Measurements from ENCODE around the gene VAV3. TPM values are rescaled to one million over a fixed set of nuclear protein-coding genes. Genes with fewer than 3 reads are reported as not detected.

The VAV3 gene
- total RNA-seq, 5 donors from 2014 or later (not counting 1 experiment from before 2014, with no cell fraction given): 3.7 to 13.4 (median 4.6) TPM

- Histone ChIP-seq H3K4me3 (ENCODE audit: control insufficient read depth in 1 of 2, extremely low read depth in 1 of 2, low read length in 1 of 2) (no peak overlapping the region), H3K36me3 (ENCODE audit: control insufficient read depth in 2 of 2, extremely low read depth in 1 of 2, insufficient read depth in 1 of 2, low read length in 1 of 2) (no peaks in the 10 kb centered on the region), H3K27ac (ENCODE audit: low read length) (no peak overlapping the region), H3K9me3 (no peaks in the 10 kb centered on the region), H3K27me3 (replicated peaks in 1 of 2; ENCODE audit: control insufficient read depth in 2 of 2, extremely low read depth in 1 of 2, insufficient read depth in 2 of 2, low read length in 1 of 2) (no peaks in the 10 kb centered on the region), H3K4me1 (ENCODE audit: control insufficient read depth in 1 of 2, extremely low read depth in 1 of 2, insufficient read depth in 2 of 2, low read length in 2 of 2) (no peaks in the 10 kb centered on the region)
- H3K9me3 Mint-ChIP-seq: no peaks in the 10 kb centered on the region
- POLR2A ChIA-PET: no interaction called here
- DNase-seq (no peak), ATAC-seq (replicated peaks in 1 of 4) (no peak)
- H3K4me1 Mint-ChIP-seq: no peaks in the 10 kb centered on the region
- H3K36me3 Mint-ChIP-seq: no peaks in the 10 kb centered on the region
- no CpG with 5 or more reads among the region's 1 CpG for WGBS (ENCODE audit: insufficient coverage)
- no peak overlapping the region for H3K27ac Mint-ChIP-seq
- H3K4me3 Mint-ChIP-seq: no peak overlapping the region
- H3K27me3 Mint-ChIP-seq: no peaks in the 10 kb centered on the region
- CTCF ChIA-PET: no interaction called here
Measured at GRCh38 chr1:107551456-107551855, 413.5 kb downstream of the VAV3 start.

GRCh38 chr1:107550358-107550757 is 414.6 kb downstream of the VAV3 start:
- no peaks in the 10 kb centered on the region for H3K4me1 ChIP-seq (ENCODE audit: control insufficient read depth in 1 of 2, extremely low read depth in 1 of 2, insufficient read depth in 2 of 2, low read length in 2 of 2)
- no peak overlapping the region for H3K4me3 ChIP-seq (ENCODE audit: control insufficient read depth in 1 of 2, extremely low read depth in 1 of 2, low read length in 1 of 2)
- DNase-seq: no peak
- ChIA-PET POLR2A (no interaction called here), CTCF (no interaction called here)
- H3K36me3 ChIP-seq (ENCODE audit: control insufficient read depth in 2 of 2, extremely low read depth in 1 of 2, insufficient read depth in 1 of 2, low read length in 1 of 2): no peaks in the 10 kb centered on the region
- no peak overlapping the region for H3K4me3 Mint-ChIP-seq
- no peaks in the 10 kb centered on the region for H3K27me3 ChIP-seq (replicated peaks in 1 of 2; ENCODE audit: control insufficient read depth in 2 of 2, extremely low read depth in 1 of 2, insufficient read depth in 2 of 2, low read length in 1 of 2)
- WGBS (ENCODE audit: insufficient coverage): 76% methylated on average over 3 of the region's 5 CpGs
- H3K36me3 Mint-ChIP-seq: no peaks in the 10 kb centered on the region
- H3K27ac ChIP-seq (ENCODE audit: low read length): no peak overlapping the region
- H3K27me3 Mint-ChIP-seq: no peaks in the 10 kb centered on the region
- no peaks in the 10 kb centered on the region for H3K9me3 ChIP-seq
- H3K27ac Mint-ChIP-seq: no peak overlapping the region
- no peaks in the 10 kb centered on the region for H3K4me1 Mint-ChIP-seq
- no peak for ATAC-seq (replicated peaks in 1 of 4)
- no peaks in the 10 kb centered on the region for H3K9me3 Mint-ChIP-seq

- ChIA-PET CTCF (interaction anchor here in 1 of 2 donors (0.6 kb wide), 1 partner anchor 65 kb away, joined by 3 read pairs; no protein-coding TSS in a partner anchor), POLR2A (no interaction called here)
- Mint-ChIP-seq H3K4me3 (no peak overlapping the region), H3K27ac (no peak overlapping the region), H3K4me1 (no peaks in the 10 kb centered on the region), H3K9me3 (no peaks in the 10 kb centered on the region), H3K27me3 (no peaks in the 10 kb centered on the region), H3K36me3 (no peaks in the 10 kb centered on the region)
- Histone ChIP-seq H3K9me3 (no peaks in the 10 kb centered on the region), H3K27me3 (replicated peaks in 1 of 2; ENCODE audit: control insufficient read depth in 2 of 2, extremely low read depth in 1 of 2, insufficient read depth in 2 of 2, low read length in 1 of 2) (no peaks in the 10 kb centered on the region), H3K27ac (ENCODE audit: low read length) (no peak overlapping the region), H3K4me1 (ENCODE audit: control insufficient read depth in 1 of 2, extremely low read depth in 1 of 2, insufficient read depth in 2 of 2, low read length in 2 of 2) (no peaks in the 10 kb centered on the region), H3K4me3 (ENCODE audit: control insufficient read depth in 1 of 2, extremely low read depth in 1 of 2, low read length in 1 of 2) (no peak overlapping the region), H3K36me3 (ENCODE audit: control insufficient read depth in 2 of 2, extremely low read depth in 1 of 2, insufficient read depth in 1 of 2, low read length in 1 of 2) (no peaks in the 10 kb centered on the region)
- ATAC-seq (replicated peaks in 1 of 4): no peak
- no peak for DNase-seq
- 69% methylated on average over 3 of the region's 3 CpGs for WGBS (ENCODE audit: insufficient coverage)
Measured at GRCh38 chr1:107549152-107549810, 415.7 kb downstream of the VAV3 start.

GRCh38 chr1:107548276-107548675 is 416.7 kb downstream of the VAV3 start:
- WGBS (ENCODE audit: insufficient coverage): 98% methylated on average over 3 of the region's 3 CpGs
- H3K9me3 Mint-ChIP-seq: no peaks in the 10 kb centered on the region
- H3K4me1 Mint-ChIP-seq: no peaks in the 10 kb centered on the region
- Histone ChIP-seq H3K9me3 (no peaks in the 10 kb centered on the region), H3K27ac (ENCODE audit: low read length) (no peak overlapping the region), H3K4me1 (ENCODE audit: control insufficient read depth in 1 of 2, extremely low read depth in 1 of 2, insufficient read depth in 2 of 2, low read length in 2 of 2) (no peaks in the 10 kb centered on the region), H3K36me3 (ENCODE audit: control insufficient read depth in 2 of 2, extremely low read depth in 1 of 2, insufficient read depth in 1 of 2, low read length in 1 of 2) (no peaks in the 10 kb centered on the region), H3K27me3 (replicated peaks in 1 of 2; ENCODE audit: control insufficient read depth in 2 of 2, extremely low read depth in 1 of 2, insufficient read depth in 2 of 2, low read length in 1 of 2) (no peaks in the 10 kb centered on the region), H3K4me3 (ENCODE audit: control insufficient read depth in 1 of 2, extremely low read depth in 1 of 2, low read length in 1 of 2) (no peak overlapping the region)
- CTCF ChIA-PET: no interaction called here
- H3K36me3 Mint-ChIP-seq: no peaks in the 10 kb centered on the region
- DNase-seq (no peak), ATAC-seq (replicated peaks in 1 of 4) (no peak)
- no peaks in the 10 kb centered on the region for H3K27me3 Mint-ChIP-seq
- POLR2A ChIA-PET: no interaction called here
- H3K4me3 Mint-ChIP-seq: no peak overlapping the region
- H3K27ac Mint-ChIP-seq: no peak overlapping the region

GRCh38 chr1:107547363-107548155 is 417.4 kb downstream of the VAV3 start:
- Histone ChIP-seq H3K4me3 (ENCODE audit: control insufficient read depth in 1 of 2, extremely low read depth in 1 of 2, low read length in 1 of 2) (no peak overlapping the region), H3K4me1 (ENCODE audit: control insufficient read depth in 1 of 2, extremely low read depth in 1 of 2, insufficient read depth in 2 of 2, low read length in 2 of 2) (no peaks in the 10 kb centered on the region), H3K9me3 (no peaks in the 10 kb centered on the region), H3K27me3 (replicated peaks in 1 of 2; ENCODE audit: control insufficient read depth in 2 of 2, extremely low read depth in 1 of 2, insufficient read depth in 2 of 2, low read length in 1 of 2) (no peaks in the 10 kb centered on the region), H3K36me3 (ENCODE audit: control insufficient read depth in 2 of 2, extremely low read depth in 1 of 2, insufficient read depth in 1 of 2, low read length in 1 of 2) (no peaks in the 10 kb centered on the region), H3K27ac (ENCODE audit: low read length) (no peak overlapping the region)
- DNase-seq (no peak), ATAC-seq (replicated peaks in 1 of 4) (no peak)
- WGBS (ENCODE audit: insufficient coverage): 83% methylated on average over 2 of the region's 4 CpGs
- Mint-ChIP-seq H3K9me3 (no peaks in the 10 kb centered on the region), H3K36me3 (no peaks in the 10 kb centered on the region), H3K27ac (no peak overlapping the region), H3K27me3 (no peaks in the 10 kb centered on the region), H3K4me1 (no peaks in the 10 kb centered on the region), H3K4me3 (no peak overlapping the region)
- POLR2A ChIA-PET: no interaction called here
- CTCF ChIA-PET: no interaction called here

- H3K36me3 ChIP-seq (ENCODE audit: control insufficient read depth in 2 of 2, extremely low read depth in 1 of 2, insufficient read depth in 1 of 2, low read length in 1 of 2): no peaks in the 10 kb centered on the region
- CTCF ChIA-PET: no interaction called here
- Mint-ChIP-seq H3K4me3 (no peak overlapping the region), H3K4me1 (no peaks in the 10 kb centered on the region), H3K27me3 (no peaks in the 10 kb centered on the region), H3K36me3 (no peaks in the 10 kb centered on the region), H3K27ac (no peak overlapping the region), H3K9me3 (no peaks in the 10 kb centered on the region)
- no peaks in the 10 kb centered on the region for H3K9me3 ChIP-seq
- no peaks in the 10 kb centered on the region for H3K4me1 ChIP-seq (ENCODE audit: control insufficient read depth in 1 of 2, extremely low read depth in 1 of 2, insufficient read depth in 2 of 2, low read length in 2 of 2)
- H3K27ac ChIP-seq (ENCODE audit: low read length): no peak overlapping the region
- 61% methylated on average over 4 of the region's 4 CpGs for WGBS (ENCODE audit: insufficient coverage)
- POLR2A ChIA-PET: no interaction called here
- no peak for DNase-seq
- ATAC-seq (replicated peaks in 1 of 4): no peak
- no peaks in the 10 kb centered on the region for H3K27me3 ChIP-seq (replicated peaks in 1 of 2; ENCODE audit: control insufficient read depth in 2 of 2, extremely low read depth in 1 of 2, insufficient read depth in 2 of 2, low read length in 1 of 2)
- H3K4me3 ChIP-seq (ENCODE audit: control insufficient read depth in 1 of 2, extremely low read depth in 1 of 2, low read length in 1 of 2): no peak overlapping the region
Measured at GRCh38 chr1:107546576-107546975, 418.4 kb downstream of the VAV3 start.

Data from T-cell (primary cell).